Superior temporal gyrus (tissue), 1 donor: ENCODE measurements around the gene KDM1A.

Experiments
- DNase-seq: peaks from one replicate; pipeline ENCODE4 v3.0.0-alpha.2; 2016; ENCODE audit errors: extremely low spot score

KDM1A gene

GRCh38 chr1:23110391-23110790 is 91.1 kb downstream of the KDM1A start:
- no peak for DNase-seq

GRCh38 chr1:23111600-23112535 is 92.6 kb downstream of the KDM1A start:
- DNase-seq, result no peak

- DNase-seq, result no peak
These were observed 95.3 kb downstream of the KDM1A start for GRCh38 chr1:23114424-23115079.

GRCh38 chr1:23116216-23116836 is 97.1 kb downstream of the KDM1A start:
- DNase-seq, result no peak

- DNase-seq, result no peak
These were observed 97.8 kb downstream of the KDM1A start for GRCh38 chr1:23116921-23117699.

- no peak for DNase-seq
These were observed 99.1 kb downstream of the KDM1A start for GRCh38 chr1:23118407-23118806.

- DNase-seq, result no peak
These were observed 99.9 kb downstream of the KDM1A start for GRCh38 chr1:23118957-23119792.

- no peak for DNase-seq
These were observed 101.1 kb downstream of the KDM1A start for GRCh38 chr1:23120383-23120782.

- no peak for DNase-seq
These were observed 102.9 kb downstream of the KDM1A start for GRCh38 chr1:23122023-23122748.

GRCh38 chr1:23122796-23123195 is 103.5 kb downstream of the KDM1A start:
- no peak for DNase-seq

GRCh38 chr1:23123528-23123927 is 104.3 kb downstream of the KDM1A start:
- no peak for DNase-seq

GRCh38 chr1:23124259-23125026 is 105.2 kb downstream of the KDM1A start:
- no peak for DNase-seq

GRCh38 chr1:23125489-23125888 is 106.2 kb downstream of the KDM1A start:
- DNase-seq, result no peak

- DNase-seq, result no peak
These were observed 106.9 kb downstream of the KDM1A start for GRCh38 chr1:23126200-23126599.

- no peak for DNase-seq
These were observed 107.5 kb downstream of the KDM1A start for GRCh38 chr1:23126801-23127200.

GRCh38 chr1:23129846-23130245 is 110.6 kb downstream of the KDM1A start:
- DNase-seq, result no peak

- DNase-seq, result no peak
These were observed 112.8 kb downstream of the KDM1A start for GRCh38 chr1:23132033-23132432.
